ENCODE measurements around the gene SNTG2.
"Not testable (repeated sequence)": the region's sequence is repeated elsewhere in the genome, so short reads cannot be mapped to it uniquely, and the experiment has no call there.

The SNTG2 gene

DNA sequence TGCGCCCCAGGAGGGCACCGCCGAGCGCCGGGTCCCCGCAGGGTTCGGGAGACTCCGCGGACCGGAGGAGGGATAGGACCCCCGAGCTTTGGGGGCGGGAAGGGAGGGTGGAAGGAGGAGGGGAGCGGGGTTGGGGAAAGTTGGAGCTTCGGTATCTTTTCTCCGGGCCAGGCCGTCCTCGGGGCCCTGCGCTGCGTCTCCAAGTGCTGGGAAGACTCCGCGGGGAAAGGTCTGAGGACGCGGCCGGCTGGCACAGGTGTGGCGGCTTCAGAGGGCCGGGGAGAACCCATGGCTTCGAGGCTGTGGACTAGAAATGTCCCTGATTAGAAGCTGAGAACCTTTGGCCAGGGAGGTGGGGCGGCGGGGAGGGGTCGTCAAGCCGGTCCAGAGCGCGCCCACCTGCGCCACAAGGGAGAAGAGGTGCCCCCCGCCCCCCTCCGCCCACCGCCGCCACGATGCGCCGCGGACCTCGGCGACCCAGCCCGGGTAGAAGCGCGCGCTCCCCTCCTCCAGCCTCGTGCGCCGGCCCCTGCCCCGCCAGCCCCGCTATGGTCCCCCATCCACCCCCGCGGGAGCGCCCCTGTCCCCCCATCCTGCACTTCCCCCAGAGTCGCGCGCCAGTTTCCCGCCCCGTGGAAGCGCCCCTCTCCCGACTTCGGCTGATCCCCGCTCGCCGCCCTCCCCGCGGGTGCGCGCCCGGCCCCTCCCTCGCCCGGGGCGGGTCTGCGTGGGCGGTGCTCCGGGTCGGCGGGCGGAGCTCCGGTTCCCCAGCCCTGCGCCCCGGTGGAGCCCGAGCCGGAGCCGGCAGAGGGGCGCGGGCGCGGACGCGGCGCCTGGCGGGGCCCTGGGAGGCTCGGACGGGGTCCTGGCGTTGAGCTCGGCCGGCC, at the start of gene SNTG2:
TSS of gene SNTG2 (plus strand) at position 770 of the 887 bp plus-strand sequence. CDS start 148 bp downstream, outside the sequence.
- Mint-ChIP-seq H3K27me3 (ENCODE audit: low read depth) (peaks cover 56% of the 10 kb centered on the region), H3K9me3 (no peaks in the 10 kb centered on the region), H3K4me3 (peak within 1 kb of the TSS; percentile 71), H3K36me3 (ENCODE audit: low read depth) (no peaks in the 10 kb centered on the region), H3K27ac (no peak within 1 kb of the TSS), H3K4me1 (ENCODE audit: low read depth) (peaks cover 12% of the 10 kb centered on the region)
- DNase-seq (ENCODE audit: low spot score) = peak; percentile 40

- H3K36me3 Mint-ChIP-seq (ENCODE audit: low read depth) = no peaks in the 10 kb centered on the region
- DNase-seq (ENCODE audit: low spot score) = no peak
- no peak overlapping the region for H3K27ac Mint-ChIP-seq
- H3K4me3 Mint-ChIP-seq = no peak overlapping the region
- H3K27me3 Mint-ChIP-seq (ENCODE audit: low read depth) = no peaks in the 10 kb centered on the region
- H3K4me1 Mint-ChIP-seq (ENCODE audit: low read depth) = no peaks in the 10 kb centered on the region
- H3K9me3 Mint-ChIP-seq = no peaks in the 10 kb centered on the region
These were observed 48.1 kb upstream of the SNTG2 start for GRCh38 chr2:902584-902983.

- no peak for DNase-seq (ENCODE audit: low spot score)
- H3K36me3 Mint-ChIP-seq (ENCODE audit: low read depth) = no peaks in the 10 kb centered on the region
- H3K4me3 Mint-ChIP-seq = no peak overlapping the region
These were observed 47.3 kb upstream of the SNTG2 start for GRCh38 chr2:903223-903900.

DNA sequence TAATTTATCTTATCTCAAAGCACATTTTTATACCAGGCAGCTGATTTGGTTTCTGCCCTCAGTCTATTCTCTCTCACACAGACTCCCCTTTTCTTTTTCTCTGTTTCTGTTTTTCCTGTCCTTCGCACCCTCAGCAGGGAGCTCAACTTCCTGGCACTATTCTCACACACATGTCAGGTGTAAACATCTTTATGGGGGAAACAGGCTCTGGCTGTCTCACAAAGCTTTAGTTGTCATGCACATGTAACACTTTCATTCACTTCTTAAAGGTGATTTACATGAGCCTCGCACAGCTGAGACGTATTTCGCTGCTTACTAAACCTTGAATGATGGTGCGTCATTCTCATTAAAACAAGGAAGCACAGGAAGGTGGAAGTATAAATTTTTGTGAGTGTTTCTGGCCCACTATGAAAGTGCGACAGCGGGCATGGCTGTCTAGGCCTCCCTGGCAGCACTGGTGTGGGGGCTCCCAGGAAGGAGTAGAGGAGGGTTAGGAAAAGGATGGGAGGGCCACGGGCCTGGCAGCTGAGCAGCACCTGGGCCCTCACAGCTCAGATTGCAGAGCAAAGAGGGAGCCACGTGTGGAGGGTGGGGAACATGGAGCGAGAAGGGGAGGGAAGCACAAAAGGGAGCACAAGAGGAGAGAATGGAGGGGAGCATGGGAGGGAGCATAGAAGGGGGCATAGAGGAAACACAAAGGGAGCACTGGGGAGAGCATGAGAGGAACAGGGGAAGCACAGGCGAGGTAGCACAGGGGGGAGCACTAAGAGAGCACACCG, 46.2 kb upstream of the SNTG2 start:
- H3K4me3 Mint-ChIP-seq = no peak overlapping the region
- H3K27ac Mint-ChIP-seq = no peak overlapping the region

More at GRCh38 chr2:903223-903900, 47.3 kb upstream of the SNTG2 start:
- no peaks in the 10 kb centered on the region for H3K9me3 Mint-ChIP-seq
- H3K4me1 Mint-ChIP-seq (ENCODE audit: low read depth) = no peaks in the 10 kb centered on the region
- no peaks in the 10 kb centered on the region for H3K27me3 Mint-ChIP-seq (ENCODE audit: low read depth)
- H3K27ac Mint-ChIP-seq = no peak overlapping the region

DNA sequence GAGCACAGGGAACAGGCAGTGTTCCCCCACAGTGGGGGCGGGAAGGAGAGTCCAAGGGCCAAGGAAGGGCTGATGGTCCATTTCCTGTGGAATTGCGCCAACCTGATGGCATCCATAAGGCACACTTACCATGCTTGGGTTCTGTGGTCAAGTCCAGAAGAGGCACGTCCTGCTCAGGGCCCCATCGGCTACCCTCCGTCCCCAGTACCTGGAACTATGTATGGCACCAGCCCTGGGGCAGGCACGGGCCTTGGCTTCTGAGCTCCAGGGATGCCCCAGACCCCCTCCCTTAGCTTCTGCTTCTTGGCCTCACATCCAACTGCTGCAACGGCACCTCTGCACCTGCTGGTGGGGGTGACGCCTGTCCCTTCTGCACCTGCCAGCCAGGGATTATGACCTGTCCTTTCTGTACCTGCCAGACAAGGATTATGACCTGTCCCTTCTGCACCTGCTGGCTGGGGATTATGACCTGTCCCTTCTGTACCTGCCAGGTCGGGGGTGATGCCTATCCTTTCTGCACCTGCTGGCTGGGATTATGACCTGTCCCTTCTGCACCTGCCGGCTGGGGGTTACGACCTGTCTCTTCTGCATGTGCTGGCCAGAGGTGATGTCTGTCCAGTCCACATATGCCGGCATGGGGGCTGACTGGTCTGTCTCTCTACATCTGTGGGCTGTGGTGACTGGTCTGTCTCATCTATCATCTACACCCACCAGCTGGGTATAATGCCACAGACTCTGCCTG, 45.4 kb upstream of the SNTG2 start:
- Mint-ChIP-seq H3K4me3 (no peak overlapping the region), H3K36me3 (ENCODE audit: low read depth) (no peaks in the 10 kb centered on the region), H3K27me3 (ENCODE audit: low read depth) (no peaks in the 10 kb centered on the region), H3K27ac (no peak overlapping the region), H3K4me1 (ENCODE audit: low read depth) (no peaks in the 10 kb centered on the region), H3K9me3 (peaks cover 2% of the 10 kb centered on the region)
- DNase-seq (ENCODE audit: low spot score) = no peak

More for the DNA sequence above, 46.2 kb upstream of the SNTG2 start:
- Mint-ChIP-seq H3K9me3 (no peaks in the 10 kb centered on the region), H3K4me1 (ENCODE audit: low read depth) (no peaks in the 10 kb centered on the region), H3K27me3 (ENCODE audit: low read depth) (no peaks in the 10 kb centered on the region), H3K36me3 (ENCODE audit: low read depth) (no peaks in the 10 kb centered on the region)
- DNase-seq (ENCODE audit: low spot score) = no peak

- no peak overlapping the region for H3K4me3 Mint-ChIP-seq
- no peak for DNase-seq (ENCODE audit: low spot score)
- H3K27ac Mint-ChIP-seq = no peak overlapping the region
- H3K27me3 Mint-ChIP-seq (ENCODE audit: low read depth) = no peaks in the 10 kb centered on the region
- H3K36me3 Mint-ChIP-seq (ENCODE audit: low read depth) = no peaks in the 10 kb centered on the region
- no peaks in the 10 kb centered on the region for H3K4me1 Mint-ChIP-seq (ENCODE audit: low read depth)
- peaks cover 7% of the 10 kb centered on the region for H3K9me3 Mint-ChIP-seq
These were observed 44.9 kb upstream of the SNTG2 start for GRCh38 chr2:905833-906140.

- no peaks in the 10 kb centered on the region for H3K4me1 Mint-ChIP-seq (ENCODE audit: low read depth)
- no peak overlapping the region for H3K4me3 Mint-ChIP-seq
- DNase-seq (ENCODE audit: low spot score) = no peak
- H3K27me3 Mint-ChIP-seq (ENCODE audit: low read depth) = no peaks in the 10 kb centered on the region
- H3K36me3 Mint-ChIP-seq (ENCODE audit: low read depth) = no peaks in the 10 kb centered on the region
- no peak overlapping the region for H3K27ac Mint-ChIP-seq
- H3K9me3 Mint-ChIP-seq = peaks cover 7% of the 10 kb centered on the region
These were observed 42.9 kb upstream of the SNTG2 start for GRCh38 chr2:907706-908105.

DNA sequence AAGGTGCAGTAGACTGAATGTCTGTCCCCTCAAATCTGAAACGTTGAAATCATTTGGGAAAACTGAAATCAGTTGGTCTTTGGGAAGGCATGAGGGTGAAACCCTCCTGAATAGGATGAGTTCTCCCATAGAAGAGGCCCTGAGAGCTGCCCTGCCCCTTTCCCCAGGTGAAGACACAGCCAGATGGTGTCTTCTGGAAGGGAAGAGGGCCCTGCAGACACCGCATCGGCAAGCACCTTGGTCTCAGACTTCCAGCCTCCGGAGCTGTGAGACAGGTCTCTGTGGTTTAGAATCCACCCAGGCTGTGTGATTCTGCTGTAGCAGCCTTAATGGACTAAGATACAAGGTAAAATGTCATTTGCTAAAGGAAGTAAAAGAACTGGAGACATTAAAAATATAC, 42.1 kb upstream of the SNTG2 start:
- Mint-ChIP-seq H3K36me3 (ENCODE audit: low read depth) (no peaks in the 10 kb centered on the region), H3K9me3 (peaks cover 7% of the 10 kb centered on the region), H3K4me1 (ENCODE audit: low read depth) (no peaks in the 10 kb centered on the region), H3K27me3 (ENCODE audit: low read depth) (no peaks in the 10 kb centered on the region), H3K27ac (no peak overlapping the region), H3K4me3 (no peak overlapping the region)
- DNase-seq (ENCODE audit: low spot score) = no peak

- not testable (repeated sequence) for H3K4me3 Mint-ChIP-seq; H3K9me3 Mint-ChIP-seq; H3K4me1 Mint-ChIP-seq (ENCODE audit: low read depth); H3K36me3 Mint-ChIP-seq (ENCODE audit: low read depth); DNase-seq (ENCODE audit: low spot score); H3K27ac Mint-ChIP-seq; H3K27me3 Mint-ChIP-seq (ENCODE audit: low read depth)
These were observed 40.8 kb upstream of the SNTG2 start for GRCh38 chr2:909764-910379.

DNA sequence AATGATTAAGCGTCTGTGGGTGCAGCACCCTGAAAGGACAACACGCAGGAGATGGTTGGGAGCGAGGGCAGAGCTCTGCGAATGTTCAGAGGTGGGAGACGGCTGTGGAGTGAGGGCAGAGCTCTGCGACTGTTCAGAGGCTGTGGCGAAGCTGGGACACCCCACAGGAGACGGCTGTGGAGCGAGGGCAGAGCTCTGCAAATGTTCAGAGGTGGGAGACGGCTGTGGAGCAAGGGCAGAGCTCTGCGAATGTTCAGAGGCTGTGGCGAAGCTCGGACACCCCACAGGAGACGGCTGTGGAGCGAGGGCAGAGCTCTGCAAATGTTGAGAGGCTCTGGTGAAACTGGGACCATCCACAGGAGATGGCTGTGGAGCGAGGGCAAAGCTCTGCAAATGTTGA, 40.0 kb upstream of the SNTG2 start:
- Mint-ChIP-seq H3K36me3 (ENCODE audit: low read depth) (no peaks in the 10 kb centered on the region), H3K27ac (no peak overlapping the region), H3K4me3 (no peak overlapping the region), H3K9me3 (peaks cover 7% of the 10 kb centered on the region), H3K4me1 (ENCODE audit: low read depth) (no peaks in the 10 kb centered on the region), H3K27me3 (ENCODE audit: low read depth) (no peaks in the 10 kb centered on the region)
- DNase-seq (ENCODE audit: low spot score) = no peak

- H3K4me3 Mint-ChIP-seq = no peak overlapping the region
- H3K9me3 Mint-ChIP-seq = no peaks in the 10 kb centered on the region
- H3K27me3 Mint-ChIP-seq (ENCODE audit: low read depth) = no peaks in the 10 kb centered on the region
- no peak overlapping the region for H3K27ac Mint-ChIP-seq
- no peak for DNase-seq (ENCODE audit: low spot score)
- no peaks in the 10 kb centered on the region for H3K36me3 Mint-ChIP-seq (ENCODE audit: low read depth)
- H3K4me1 Mint-ChIP-seq (ENCODE audit: low read depth) = no peaks in the 10 kb centered on the region
These were observed 34.7 kb upstream of the SNTG2 start for GRCh38 chr2:915979-916378.

GRCh38 chr2:916935-917334, 33.7 kb upstream of the SNTG2 start:
- no peak overlapping the region for H3K4me3 Mint-ChIP-seq
- no peaks in the 10 kb centered on the region for H3K4me1 Mint-ChIP-seq (ENCODE audit: low read depth)
- H3K27me3 Mint-ChIP-seq (ENCODE audit: low read depth) = no peaks in the 10 kb centered on the region
- no peaks in the 10 kb centered on the region for H3K36me3 Mint-ChIP-seq (ENCODE audit: low read depth)
- no peak for DNase-seq (ENCODE audit: low spot score)
- H3K9me3 Mint-ChIP-seq = no peaks in the 10 kb centered on the region
- no peak overlapping the region for H3K27ac Mint-ChIP-seq

DNA sequence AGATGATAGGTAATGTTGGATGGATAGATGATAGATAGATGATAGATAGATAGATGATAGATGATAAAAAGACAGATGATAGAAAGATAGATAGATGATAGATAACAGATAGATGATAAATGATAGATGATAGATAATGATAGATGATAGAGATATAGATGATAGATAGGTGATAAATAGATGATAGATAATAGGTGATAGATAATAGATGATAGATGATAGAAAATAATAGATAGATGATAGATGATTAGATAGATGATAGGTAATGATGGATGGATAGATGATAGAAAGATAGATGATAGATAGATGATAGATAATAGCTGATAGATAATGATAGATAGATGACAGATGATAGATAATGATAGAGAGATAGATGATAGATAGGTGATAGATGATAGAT, 31.0 kb upstream of the SNTG2 start:
- H3K4me1 Mint-ChIP-seq (ENCODE audit: low read depth) = no peaks in the 10 kb centered on the region
- H3K27me3 Mint-ChIP-seq (ENCODE audit: low read depth) = peaks cover 6% of the 10 kb centered on the region
- no peaks in the 10 kb centered on the region for H3K9me3 Mint-ChIP-seq
- no peak for DNase-seq (ENCODE audit: low spot score)
- no peak overlapping the region for H3K27ac Mint-ChIP-seq
- H3K4me3 Mint-ChIP-seq = no peak overlapping the region
- H3K36me3 Mint-ChIP-seq (ENCODE audit: low read depth) = no peaks in the 10 kb centered on the region
